ENCODE results near the gene ARHGAP42.

Gene ARHGAP42

DNA sequence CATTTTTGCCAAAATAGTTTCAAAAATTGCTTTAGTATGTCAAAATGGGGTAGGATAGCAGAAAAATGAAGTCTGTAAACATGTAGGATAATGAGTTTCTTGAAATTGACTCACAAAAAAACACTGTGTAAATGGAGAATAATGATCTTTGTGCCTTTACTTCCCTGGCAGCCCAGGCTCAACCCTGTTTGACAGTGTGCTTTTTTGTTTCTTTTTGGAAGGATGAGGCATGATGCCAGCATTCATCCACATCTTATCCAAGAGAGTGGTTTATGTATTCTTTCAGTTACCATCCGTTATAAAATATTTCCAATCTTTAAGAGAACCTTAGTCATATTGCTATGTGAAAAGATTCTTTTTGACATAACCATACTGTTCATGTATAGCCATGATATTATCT lies 70.6 kb downstream of the ARHGAP42 start:
- ChIA-PET POLR2A (no interaction called here), CTCF (no interaction called here)
- TF ChIP-seq, protein P1, sequence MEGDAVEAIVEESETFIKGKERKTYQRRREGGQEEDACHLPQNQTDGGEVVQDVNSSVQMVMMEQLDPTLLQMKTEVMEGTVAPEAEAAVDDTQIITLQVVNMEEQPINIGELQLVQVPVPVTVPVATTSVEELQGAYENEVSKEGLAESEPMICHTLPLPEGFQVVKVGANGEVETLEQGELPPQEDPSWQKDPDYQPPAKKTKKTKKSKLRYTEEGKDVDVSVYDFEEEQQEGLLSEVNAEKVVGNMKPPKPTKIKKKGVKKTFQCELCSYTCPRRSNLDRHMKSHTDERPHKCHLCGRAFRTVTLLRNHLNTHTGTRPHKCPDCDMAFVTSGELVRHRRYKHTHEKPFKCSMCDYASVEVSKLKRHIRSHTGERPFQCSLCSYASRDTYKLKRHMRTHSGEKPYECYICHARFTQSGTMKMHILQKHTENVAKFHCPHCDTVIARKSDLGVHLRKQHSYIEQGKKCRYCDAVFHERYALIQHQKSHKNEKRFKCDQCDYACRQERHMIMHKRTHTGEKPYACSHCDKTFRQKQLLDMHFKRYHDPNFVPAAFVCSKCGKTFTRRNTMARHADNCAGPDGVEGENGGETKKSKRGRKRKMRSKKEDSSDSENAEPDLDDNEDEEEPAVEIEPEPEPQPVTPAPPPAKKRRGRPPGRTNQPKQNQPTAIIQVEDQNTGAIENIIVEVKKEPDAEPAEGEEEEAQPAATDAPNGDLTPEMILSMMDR (IDR thresholded peaks at IDR 0.05; ENCODE audit: control extremely low read depth, extremely low read depth, low read depth, missing control alignments): no peak
- no peak for DNase-seq (ENCODE audit: extremely low spot score)

DNA sequence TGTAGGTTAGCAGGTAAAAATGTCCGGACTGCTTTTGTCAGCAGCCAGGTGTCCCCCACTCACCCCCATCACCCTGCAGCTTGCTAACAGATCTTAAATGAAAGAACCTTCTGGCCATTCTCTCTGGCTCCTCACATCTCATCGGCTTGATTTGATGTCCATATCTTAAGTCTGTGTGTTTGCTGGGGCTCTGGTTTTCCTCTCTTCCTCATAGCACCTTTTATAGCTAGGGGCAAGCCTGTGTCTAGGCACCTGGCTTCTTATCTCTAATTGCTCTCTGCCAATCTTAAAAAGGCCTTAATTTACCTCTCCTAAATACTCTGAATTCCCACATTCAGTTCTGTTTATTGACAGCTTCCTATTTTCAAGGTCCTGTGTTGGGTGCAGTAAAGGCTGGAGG lies 72.0 kb downstream of the ARHGAP42 start:
- POLR2A ChIA-PET: no interaction called here
- TF ChIP-seq, protein P1 (IDR thresholded peaks at IDR 0.05; ENCODE audit: control extremely low read depth, extremely low read depth, low read depth, missing control alignments): no peak
- no peak for DNase-seq (ENCODE audit: extremely low spot score)
- CTCF ChIA-PET: interaction anchor here (2.1 kb wide), 1 partner anchor 18 kb away, joined by 4 read pairs; no protein-coding TSS in a partner anchor

DNA sequence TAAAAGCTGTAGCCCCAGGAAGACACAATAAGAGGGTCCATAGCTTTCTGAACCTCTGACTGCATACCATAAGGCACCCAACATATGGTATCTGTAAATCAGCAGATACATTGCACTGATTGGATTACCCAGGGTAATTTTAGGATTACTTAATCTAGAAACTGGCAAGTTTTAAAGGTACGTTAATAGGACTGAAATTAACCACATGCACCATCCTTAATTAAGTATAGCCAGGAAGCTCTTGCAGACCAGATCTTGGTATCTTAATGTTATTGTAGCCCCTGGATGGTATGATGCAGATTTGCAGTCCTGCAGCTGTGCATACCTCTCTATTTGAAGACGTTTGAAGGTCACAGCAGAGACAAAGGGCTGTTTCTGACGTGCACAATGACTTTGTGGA lies 72.8 kb downstream of the ARHGAP42 start:
- TF ChIP-seq, protein P1 (IDR thresholded peaks at IDR 0.05; ENCODE audit: control extremely low read depth, extremely low read depth, low read depth, missing control alignments): no peak
- ChIA-PET CTCF (interaction anchor here (2.1 kb wide), 1 partner anchor 17 kb away, joined by 4 read pairs; no protein-coding TSS in a partner anchor), POLR2A (no interaction called here)
- DNase-seq (ENCODE audit: extremely low spot score): no peak

DNA sequence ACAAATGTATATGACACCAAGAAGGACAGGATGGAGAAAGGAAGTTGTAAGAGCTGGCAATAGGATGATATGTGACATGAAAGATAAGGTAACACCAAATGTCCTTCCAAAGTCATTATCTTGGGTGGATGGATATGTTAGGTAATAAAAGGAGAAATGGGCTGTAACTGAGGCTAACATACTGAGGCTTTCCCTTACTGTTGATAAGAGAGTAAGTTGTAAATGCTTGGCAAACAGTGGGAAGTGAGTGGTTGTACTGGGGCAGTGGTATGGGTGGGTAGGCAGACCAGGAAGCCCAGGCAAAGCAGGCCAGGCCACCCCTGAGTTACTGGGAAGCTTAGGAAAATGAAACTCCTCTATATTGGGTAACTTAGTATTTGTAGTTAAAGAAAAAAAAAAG lies 73.7 kb downstream of the ARHGAP42 start:
- POLR2A ChIA-PET: no interaction called here

DNA sequence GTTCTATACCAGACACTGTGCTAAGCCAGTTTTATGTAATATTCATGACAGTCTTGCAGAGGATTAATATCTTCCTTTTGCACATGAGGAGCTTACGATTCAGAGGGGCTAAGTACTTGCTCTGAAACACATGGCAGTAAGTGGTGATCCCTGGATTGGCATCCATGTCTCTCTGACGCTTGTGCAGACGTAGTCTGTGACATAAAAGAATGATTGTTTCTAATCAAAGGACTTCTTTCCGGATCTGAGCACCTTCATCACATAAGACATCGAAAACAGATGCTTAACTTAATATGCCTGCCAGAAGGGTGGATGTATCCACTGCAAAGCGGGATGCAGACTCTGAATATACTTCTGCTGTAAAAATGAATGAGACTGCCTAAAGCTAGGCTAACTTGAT lies 74.8 kb downstream of the ARHGAP42 start:
- POLR2A ChIA-PET: no interaction called here
- DNase-seq (ENCODE audit: extremely low spot score): no peak
- CTCF ChIA-PET: no interaction called here
- TF ChIP-seq, protein P1 (IDR thresholded peaks at IDR 0.05; ENCODE audit: control extremely low read depth, extremely low read depth, low read depth, missing control alignments): no peak

More for the DNA sequence above, 73.7 kb downstream of the ARHGAP42 start:
- CTCF ChIA-PET: interaction anchor here (2.1 kb wide), 1 partner anchor 16 kb away, joined by 4 read pairs; no protein-coding TSS in a partner anchor
- DNase-seq (ENCODE audit: extremely low spot score): no peak
- TF ChIP-seq, protein P1 (IDR thresholded peaks at IDR 0.05; ENCODE audit: control extremely low read depth, extremely low read depth, low read depth, missing control alignments): no peak

- CTCF ChIA-PET: no interaction called here
- TF ChIP-seq, protein P1 (IDR thresholded peaks at IDR 0.05; ENCODE audit: control extremely low read depth, extremely low read depth, low read depth, missing control alignments): no peak
- POLR2A ChIA-PET: no interaction called here
- no peak for DNase-seq (ENCODE audit: extremely low spot score)
These were observed 79.7 kb downstream of the ARHGAP42 start for GRCh38 chr11:100766764-100767163.

DNA sequence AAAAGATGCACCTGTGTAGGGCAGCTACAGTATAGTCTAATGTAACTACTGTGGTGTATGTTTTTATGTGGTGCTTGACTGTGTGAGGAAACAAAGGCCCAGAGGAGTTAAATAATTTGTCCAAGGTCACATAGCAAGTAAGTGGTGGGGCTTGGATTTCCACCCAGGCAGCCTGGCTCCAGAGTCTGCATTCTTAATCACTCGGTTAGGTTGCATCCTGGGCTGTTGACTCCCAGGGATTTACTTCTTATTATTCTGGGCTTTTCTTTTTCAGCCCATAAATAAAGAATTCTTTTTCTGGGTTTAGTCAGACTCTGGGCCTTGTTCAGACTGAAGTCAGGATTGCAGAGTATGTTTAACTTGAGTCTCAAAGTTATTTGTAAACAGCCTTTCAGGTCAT lies 82.1 kb downstream of the ARHGAP42 start:
- POLR2A ChIA-PET: no interaction called here
- CTCF ChIA-PET: no interaction called here
- TF ChIP-seq, protein P1 (IDR thresholded peaks at IDR 0.05; ENCODE audit: control extremely low read depth, extremely low read depth, low read depth, missing control alignments): no peak
- DNase-seq (ENCODE audit: extremely low spot score): no peak
